ENCODE results near the gene POP4.
"Not testable (repeated sequence)": the region's sequence is repeated elsewhere in the genome, so short reads cannot be mapped to it uniquely, and the experiment has no call there.

The POP4 gene

DNA sequence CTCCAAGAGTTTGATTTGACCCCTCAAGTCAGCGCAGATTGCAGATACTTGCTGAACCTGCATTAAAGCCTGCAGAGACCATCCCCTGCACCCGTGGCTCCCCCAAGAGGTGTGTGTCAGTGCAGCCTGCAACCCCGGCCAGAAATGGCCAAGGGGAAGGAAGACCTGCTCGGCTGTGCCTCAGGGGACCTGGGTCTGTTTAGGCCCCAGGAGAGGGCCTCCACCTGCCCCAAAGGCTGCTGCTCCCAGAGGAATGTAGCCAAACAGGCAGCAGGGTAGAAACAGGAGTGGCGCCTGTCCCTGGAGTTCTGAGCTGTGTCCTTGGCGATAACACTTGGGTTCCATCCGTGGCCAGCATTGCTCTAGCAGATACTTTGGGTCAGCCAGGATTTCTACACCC, 8.0 kb downstream of the POP4 start:
- no peak for DNase-seq

GRCh38 chr19:29614780-29615179, 8.7 kb downstream of the POP4 start:
- DNase-seq = no peak

DNA sequence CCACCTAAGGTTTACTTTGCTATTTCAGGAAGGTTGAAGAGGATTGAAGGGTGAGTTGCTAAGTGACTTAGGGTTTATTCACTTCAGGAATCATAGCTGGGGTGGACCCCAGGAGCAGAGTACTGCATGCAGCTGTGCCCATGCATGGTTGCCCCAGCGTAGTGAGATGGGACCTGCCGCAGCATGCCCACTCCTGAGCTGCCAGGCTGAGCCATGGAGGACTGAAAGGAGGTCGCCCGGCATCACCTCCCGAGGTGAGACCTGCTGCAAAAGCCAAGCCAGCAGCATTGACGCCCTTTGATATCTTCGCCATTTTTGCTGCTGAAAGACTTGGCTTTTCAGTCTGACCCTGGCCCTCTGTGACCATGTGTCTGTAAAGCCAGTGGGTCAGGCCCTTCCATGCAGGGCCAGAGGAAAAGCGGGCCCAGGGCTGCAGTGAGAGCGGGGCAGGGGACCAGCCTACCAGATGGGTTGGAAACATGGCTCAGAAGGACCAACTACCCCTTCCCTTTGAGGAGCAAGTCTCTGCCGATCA, 9.9 kb downstream of the POP4 start:
- DNase-seq = no peak

DNA sequence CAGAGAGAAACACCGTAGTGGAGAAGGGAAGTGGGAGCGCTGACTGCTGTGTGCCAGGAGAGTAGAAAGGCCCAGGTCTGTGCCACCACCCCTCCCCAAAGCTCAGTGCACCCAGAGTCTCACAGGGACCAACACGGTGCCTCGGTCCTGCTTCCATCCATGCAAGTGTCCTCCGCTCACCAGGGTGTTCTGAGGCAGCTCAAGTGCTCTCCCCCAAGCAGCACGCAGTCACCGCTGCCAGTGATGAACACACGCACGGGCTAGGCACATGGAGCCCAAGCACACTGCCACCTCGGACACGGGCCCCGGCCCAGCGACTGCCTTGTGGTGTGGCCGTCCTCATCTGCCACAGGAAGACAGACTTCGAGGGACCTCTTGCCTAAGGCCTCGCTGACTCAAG, 10.5 kb downstream of the POP4 start:
- DNase-seq = no peak

- DNase-seq = no peak
These were observed 11.5 kb downstream of the POP4 start for GRCh38 chr19:29617366-29618266.

DNA sequence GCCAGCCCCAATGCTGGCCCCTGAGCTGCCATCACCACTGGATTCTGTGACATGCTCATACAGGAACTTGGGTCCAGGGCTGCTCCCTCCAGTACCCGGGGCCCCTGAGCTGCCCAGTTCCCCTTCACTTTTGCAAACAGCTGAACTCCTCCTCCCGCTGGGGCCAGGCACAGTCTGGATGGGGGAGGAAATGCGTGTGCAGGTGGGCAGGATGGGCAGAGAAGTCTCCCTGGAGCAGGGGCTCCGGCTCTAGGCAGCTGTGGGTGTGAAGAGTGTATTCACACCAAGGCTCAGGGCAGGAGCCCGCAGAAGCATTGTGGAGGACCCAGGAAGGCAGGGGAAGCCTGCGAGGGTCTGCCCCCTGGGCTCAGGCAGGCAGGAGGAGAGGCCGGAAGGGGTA, 12.4 kb downstream of the POP4 start:
- DNase-seq = no peak

- no peak for DNase-seq
These were observed 12.8 kb downstream of the POP4 start for GRCh38 chr19:29618871-29619270.

DNA sequence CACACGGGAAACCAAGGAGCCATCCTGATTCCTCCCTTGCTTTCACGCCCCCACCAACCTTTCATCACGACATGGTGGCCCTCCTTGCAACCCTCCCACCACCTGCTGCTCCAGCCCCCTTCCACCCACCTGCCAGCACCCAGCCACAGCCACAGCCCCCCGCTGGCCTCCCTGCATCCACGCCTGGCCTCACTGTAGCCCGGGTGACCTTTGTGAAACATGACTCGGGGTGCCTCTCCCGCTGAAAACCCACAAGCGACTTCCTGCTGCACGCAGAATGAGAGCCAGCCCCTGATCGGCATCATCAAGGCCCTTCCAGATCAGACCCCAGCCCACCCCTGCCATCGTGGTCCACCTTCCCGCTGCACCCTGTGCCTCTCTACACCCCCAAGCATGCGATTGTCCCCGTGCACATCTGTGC, 14.9 kb downstream of the POP4 start:
- no peak for DNase-seq

- no peak for DNase-seq
These were observed 16.3 kb downstream of the POP4 start for GRCh38 chr19:29622166-29623070.

GRCh38 chr19:29623726-29624488, 17.8 kb downstream of the POP4 start:
- DNase-seq = no peak

- DNase-seq = no peak
These were observed 18.6 kb downstream of the POP4 start for GRCh38 chr19:29624489-29625185.

DNA sequence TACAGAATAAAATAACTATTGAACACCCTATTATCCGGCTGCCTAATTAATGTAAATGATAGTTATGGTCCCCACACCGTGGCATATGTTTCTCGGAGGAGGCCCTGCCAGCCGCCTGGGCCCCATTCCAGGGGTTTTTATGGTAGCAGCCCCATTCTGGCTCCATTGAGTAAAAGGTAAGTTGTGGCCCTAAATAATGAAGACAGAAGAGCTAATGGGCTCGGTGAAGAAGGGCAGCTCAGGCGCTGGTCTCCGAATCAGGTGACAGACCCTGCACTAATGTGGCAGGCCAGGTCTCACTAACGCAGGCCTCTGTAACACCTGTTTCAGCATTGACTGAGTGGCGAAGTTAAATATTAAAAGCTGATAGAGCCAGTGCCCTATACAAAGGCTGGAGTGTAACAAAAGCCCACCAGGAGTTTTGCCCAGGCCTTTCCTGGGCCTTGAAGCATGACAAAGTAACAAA, 19.1 kb downstream of the POP4 start:
- no peak for DNase-seq

- DNase-seq = no peak
These were observed 20.3 kb downstream of the POP4 start for GRCh38 chr19:29626386-29626785.

GRCh38 chr19:29626832-29627231, 20.7 kb downstream of the POP4 start:
- DNase-seq = not testable (repeated sequence)

DNA sequence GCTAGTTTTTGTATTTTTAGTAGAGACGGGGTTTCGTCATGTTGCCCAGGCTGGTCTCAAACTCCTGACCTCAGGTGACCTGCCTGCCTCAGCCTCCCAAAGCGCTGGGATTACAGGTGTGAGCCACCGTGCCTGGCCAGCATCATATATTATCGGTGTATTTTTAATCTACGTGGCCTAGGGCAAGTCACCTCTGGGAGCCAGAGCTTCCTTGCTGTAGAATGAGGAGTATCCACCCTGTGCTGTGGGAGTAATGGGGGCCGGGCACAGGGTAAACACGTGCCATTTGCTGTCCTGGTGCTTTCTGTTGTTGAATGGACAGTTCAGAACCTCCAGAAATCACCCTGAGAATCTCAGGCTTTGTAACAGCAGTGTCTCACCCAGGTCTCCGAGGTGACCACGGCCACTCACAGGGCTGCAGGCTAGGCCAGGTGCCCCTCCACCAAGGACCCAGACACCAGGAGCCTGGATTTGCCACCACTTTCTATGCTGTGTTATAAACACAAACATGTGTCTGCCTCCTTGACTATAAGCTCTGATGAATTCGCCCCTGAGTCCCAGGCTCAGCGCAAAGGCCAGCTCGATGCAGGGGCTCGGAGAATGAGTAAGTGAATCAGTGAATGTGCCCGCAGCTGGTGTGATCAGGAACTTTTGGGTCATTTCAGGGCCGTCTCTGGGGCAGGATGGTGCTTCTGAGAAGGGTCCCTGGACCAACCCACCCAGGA, 22.7 kb downstream of the POP4 start:
- DNase-seq = no peak

DNA sequence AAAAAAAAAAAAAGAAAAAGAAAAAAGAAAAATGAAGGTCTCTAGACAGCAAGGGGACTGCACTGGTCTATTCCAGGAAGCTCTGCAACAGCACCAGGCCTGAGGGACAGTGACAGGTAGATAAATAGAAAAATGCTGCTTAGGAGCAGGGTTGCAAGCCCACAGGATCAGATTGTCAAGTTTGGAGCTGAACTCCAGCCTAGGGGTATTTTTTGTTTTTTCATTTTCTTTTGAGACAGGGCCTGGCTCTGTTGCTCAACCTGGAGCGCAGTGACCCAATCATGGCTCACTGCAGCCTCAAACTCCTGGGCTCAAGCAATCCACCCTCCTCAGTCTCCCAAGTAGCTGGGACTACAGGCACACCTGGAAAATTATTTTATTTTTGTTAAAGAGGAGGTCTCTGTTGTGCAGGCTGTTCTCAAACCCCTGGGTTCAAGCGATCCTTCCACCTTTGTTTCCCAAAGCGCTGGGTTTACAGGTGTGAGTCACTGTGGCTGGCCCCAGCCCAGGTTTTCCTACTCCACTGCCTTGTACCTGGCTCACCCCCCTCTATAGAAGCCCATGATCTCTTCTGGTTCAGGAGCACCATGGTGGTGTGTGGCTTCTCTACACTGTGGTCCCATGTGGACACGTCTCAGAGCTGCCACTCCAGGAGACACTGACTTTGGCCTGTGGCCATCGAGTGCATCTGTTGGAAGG, 23.9 kb downstream of the POP4 start:
- no peak for DNase-seq

DNA sequence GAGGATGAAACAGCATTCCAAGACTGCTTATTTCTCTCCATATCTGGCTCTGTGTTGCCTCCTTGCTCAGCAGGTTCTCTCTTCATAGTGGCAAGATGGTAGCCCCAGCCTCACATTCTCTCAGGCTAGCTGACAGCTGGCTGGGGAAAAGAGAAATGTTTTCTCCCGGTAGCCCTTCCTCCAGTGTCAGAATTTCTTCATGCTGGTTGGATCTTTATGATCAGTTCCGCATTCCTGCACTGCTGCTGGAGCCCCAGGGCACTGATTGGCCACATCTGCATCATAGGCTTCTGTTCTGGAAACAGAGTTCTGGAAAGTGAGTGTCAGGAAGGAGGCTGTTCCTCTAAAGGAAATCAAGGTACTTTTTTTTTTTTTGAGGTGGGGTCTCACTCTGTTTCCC, 24.6 kb downstream of the POP4 start:
- DNase-seq = no peak

DNA sequence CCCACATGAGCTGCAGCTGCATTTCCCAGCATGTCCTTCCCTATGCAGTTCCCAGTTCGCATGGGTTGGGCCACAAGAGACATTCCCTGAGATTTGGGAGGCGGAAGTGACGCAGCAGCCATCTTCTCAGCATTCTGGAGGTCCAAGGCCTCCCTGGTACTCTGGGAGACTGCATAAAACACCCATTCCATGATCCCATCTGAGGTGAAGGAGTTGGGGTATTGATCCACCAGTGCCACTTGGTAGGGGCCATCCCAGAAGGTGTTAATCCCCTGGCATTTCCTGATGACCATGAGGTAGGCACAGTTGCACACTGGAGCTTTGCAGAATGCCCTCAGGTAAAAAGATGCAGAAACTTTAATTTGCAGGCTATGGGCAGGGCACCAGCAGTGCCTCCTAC, 25.4 kb downstream of the POP4 start:
- no peak for DNase-seq

DNA sequence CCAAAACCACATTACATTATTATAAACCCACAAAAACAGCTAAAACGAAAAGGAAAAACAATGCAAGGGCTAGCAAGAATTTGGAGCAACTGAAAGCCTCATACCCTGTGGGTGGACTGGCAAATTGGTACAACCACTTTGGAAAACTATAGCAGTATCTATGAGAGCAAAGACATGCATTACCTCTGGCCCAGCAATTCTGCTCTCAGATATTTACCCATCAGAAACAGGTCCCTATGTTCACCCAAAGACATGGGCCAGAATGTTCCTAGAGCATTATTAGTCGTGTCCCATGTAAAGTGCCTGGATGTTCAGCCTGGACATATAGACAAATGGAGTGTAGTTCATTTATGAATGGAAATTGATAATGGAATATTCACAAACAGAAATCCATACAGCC, 27.9 kb downstream of the POP4 start:
- DNase-seq = no peak

DNA sequence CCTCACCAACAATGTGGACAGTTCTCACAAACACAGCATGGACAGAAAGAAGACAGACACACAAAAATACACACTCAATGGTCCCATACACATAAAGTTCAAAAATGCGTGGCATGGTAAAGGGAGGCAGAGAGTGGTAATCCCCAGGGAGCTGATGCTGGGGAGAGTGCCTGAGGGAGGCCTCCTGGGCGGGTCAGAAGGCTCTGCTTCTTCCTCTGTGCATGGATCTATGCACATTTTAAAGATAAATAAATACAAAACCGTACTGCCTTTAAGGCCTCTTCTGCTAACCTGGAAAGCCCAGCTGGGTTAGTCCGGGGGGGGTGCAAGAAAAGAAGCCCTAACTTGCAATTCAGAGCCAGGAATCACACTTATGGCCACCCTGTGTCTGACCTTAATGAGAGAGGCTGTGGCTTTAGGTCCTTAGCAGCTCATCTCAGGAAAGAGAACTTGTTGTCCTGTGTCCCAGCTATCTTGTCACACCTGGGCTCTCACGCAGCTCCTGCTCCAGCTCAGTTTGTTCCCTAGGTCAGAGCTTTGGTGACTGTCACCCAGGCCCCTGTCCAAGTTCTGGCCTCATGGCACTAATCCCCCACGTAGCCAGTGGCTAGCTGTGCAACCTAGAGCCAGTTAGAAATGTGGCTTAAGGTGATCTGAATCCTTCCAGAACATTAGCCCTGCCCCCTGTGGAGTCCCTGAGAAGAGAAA, 28.5 kb downstream of the POP4 start:
- no peak for DNase-seq
